Activated T-cell treated with anti-CD3 and anti-CD28 coated beads, Interleukin-2, amount 50 U/mL, for 24 hours (primary cell): Measurements from ENCODE around the gene EPN3.

Source experiments
- DNase-seq: peaks from one replicate; pipeline ENCODE4 v3.0.0-alpha.2; 2020
- H3K27ac Mint-ChIP-seq: 2 replicates; pipeline ENCODE4 v1.8.0; 2020; ENCODE audit warnings: mild to moderate bottlenecking, mixed read lengths
- H3K27me3 Mint-ChIP-seq: 2 replicates; pipeline ENCODE4 v1.8.0; 2020; ENCODE audit warnings: mixed read lengths
- H3K36me3 Mint-ChIP-seq: 2 replicates; pipeline ENCODE4 v1.8.0; 2020; ENCODE audit warnings: low read depth, mixed read lengths
- H3K4me1 Mint-ChIP-seq: 2 replicates; pipeline ENCODE4 v1.8.0; 2020; ENCODE audit warnings: low read depth, mixed read lengths
- H3K4me3 Mint-ChIP-seq: 2 replicates; pipeline ENCODE4 v1.8.0; 2020; ENCODE audit warnings: mild to moderate bottlenecking, moderate library complexity, mixed read lengths
- H3K9me3 Mint-ChIP-seq: 2 replicates; pipeline ENCODE4 v1.8.0; 2020; ENCODE audit warnings: mixed read lengths

The EPN3 gene

GRCh38 chr17:50502301-50502990 lies 30.1 kb upstream of the EPN3 start:
- H3K4me3 Mint-ChIP-seq, result no peak overlapping the region

GRCh38 chr17:50505591-50506130 lies 26.9 kb upstream of the EPN3 start:
- Mint-ChIP-seq H3K4me1 (peaks cover 22% of the 10 kb centered on the region), H3K36me3 (no peaks in the 10 kb centered on the region), H3K4me3 (no peak overlapping the region), H3K9me3 (no peaks in the 10 kb centered on the region), H3K27ac (no peak overlapping the region), H3K27me3 (peaks cover 21% of the 10 kb centered on the region)
- no peak for DNase-seq

More at GRCh38 chr17:50502301-50502990, 30.1 kb upstream of the EPN3 start:
- Mint-ChIP-seq H3K36me3 (no peaks in the 10 kb centered on the region), H3K27me3 (peaks cover 3% of the 10 kb centered on the region), H3K9me3 (no peaks in the 10 kb centered on the region), H3K27ac (no peak overlapping the region), H3K4me1 (peaks cover 6% of the 10 kb centered on the region)
- DNase-seq, result no peak

DNA sequence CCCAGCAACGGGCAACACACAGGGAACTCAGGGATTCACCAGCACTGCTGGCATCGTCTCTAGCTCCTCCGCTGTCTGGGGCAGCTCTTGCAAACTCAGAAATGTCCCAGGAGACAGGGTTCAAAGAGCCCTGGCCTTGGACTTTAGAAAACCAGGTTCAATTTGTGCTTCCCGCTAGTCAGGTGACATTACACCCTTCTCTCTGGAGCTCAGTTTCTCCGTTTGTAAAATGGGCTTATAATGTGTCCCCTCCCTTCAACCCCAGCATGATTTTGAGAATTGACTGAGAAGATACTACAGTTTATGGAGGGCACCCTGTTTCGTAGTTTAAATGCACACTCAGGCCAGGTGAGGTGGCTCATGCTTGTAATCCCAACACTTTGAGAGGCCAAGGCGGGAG lies 26.2 kb upstream of the EPN3 start:
- Mint-ChIP-seq H3K9me3 (no peaks in the 10 kb centered on the region), H3K27ac (no peak overlapping the region), H3K36me3 (no peaks in the 10 kb centered on the region), H3K27me3 (peaks cover 21% of the 10 kb centered on the region), H3K4me1 (peaks cover 28% of the 10 kb centered on the region), H3K4me3 (no peak overlapping the region)
- DNase-seq, result no peak

GRCh38 chr17:50507871-50508572 lies 24.5 kb upstream of the EPN3 start, which contains the start of gene MYCBPAP:
MYCBPAP (plus strand) TSS chr17:50508439; CDS start chr17:50508675, 236 bp downstream.
- DNase-seq, result peak; percentile 80
- Mint-ChIP-seq H3K27ac (peak within 1 kb of the TSS; percentile 67), H3K4me1 (peaks cover 38% of the 10 kb centered on the region), H3K36me3 (no peaks in the 10 kb centered on the region), H3K4me3 (peak within 1 kb of the TSS; percentile 78), H3K9me3 (no peaks in the 10 kb centered on the region), H3K27me3 (peaks cover 24% of the 10 kb centered on the region)

GRCh38 chr17:50508573-50509460 lies 23.7 kb upstream of the EPN3 start:
- Mint-ChIP-seq H3K9me3 (no peaks in the 10 kb centered on the region), H3K27ac (peak overlapping the region; percentile 67), H3K27me3 (peaks cover 24% of the 10 kb centered on the region), H3K4me1 (peaks cover 35% of the 10 kb centered on the region), H3K36me3 (no peaks in the 10 kb centered on the region), H3K4me3 (peak overlapping the region; percentile 78)
- no peak for DNase-seq

DNA sequence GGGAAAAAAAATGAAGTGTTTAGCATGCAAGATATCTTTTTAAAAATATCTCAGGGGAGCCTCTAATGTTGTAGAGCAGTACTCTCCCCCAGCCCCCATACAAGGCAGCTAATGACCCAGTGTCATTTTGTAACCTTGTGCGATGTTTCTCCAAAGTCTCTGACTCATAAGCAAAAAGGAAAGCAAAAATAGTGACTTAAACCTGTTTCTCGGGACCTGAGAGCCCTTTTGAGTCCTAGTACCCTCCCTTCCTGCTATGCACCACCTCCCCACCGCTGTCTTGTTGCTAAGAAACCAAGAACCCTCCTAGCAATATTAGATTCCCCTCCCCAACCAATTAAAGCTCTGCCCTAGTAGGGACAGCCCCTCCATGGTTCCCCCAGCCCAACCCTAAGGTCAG lies 21.5 kb upstream of the EPN3 start:
- H3K9me3 Mint-ChIP-seq, result no peaks in the 10 kb centered on the region
- peaks cover 33% of the 10 kb centered on the region for H3K4me1 Mint-ChIP-seq
- DNase-seq, result peak; percentile 51
- no peaks in the 10 kb centered on the region for H3K36me3 Mint-ChIP-seq
- peaks cover 22% of the 10 kb centered on the region for H3K27me3 Mint-ChIP-seq
- peak overlapping the region; percentile 30 for H3K4me3 Mint-ChIP-seq
- H3K27ac Mint-ChIP-seq, result peak overlapping the region; percentile 83

GRCh38 chr17:50513495-50513894 lies 19.0 kb upstream of the EPN3 start:
- Mint-ChIP-seq H3K9me3 (no peaks in the 10 kb centered on the region), H3K4me1 (peaks cover 25% of the 10 kb centered on the region), H3K27me3 (peaks cover 16% of the 10 kb centered on the region), H3K36me3 (no peaks in the 10 kb centered on the region), H3K4me3 (no peak overlapping the region), H3K27ac (no peak overlapping the region)
- DNase-seq, result no peak

DNA sequence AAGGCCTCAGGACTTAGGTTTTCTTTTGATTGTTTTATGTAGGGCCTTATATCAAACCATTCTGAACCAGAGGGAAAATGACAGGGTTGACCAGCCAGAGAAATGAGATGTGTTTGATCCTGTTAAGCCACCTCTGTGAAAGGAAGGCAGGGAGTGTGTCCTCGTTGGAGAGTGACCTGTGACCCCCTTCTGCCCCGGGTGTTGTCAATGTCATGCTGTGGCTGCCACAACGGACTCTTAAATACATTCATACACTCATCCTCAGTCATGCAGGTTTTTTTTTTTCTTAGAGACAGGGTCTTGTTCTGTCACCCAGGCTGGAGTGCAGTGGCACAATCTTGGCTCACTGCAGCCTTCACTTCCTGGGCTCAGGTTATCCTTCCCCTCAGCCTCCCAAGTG lies 18.1 kb upstream of the EPN3 start:
- Mint-ChIP-seq H3K9me3 (no peaks in the 10 kb centered on the region), H3K27ac (no peak overlapping the region), H3K27me3 (peaks cover 8% of the 10 kb centered on the region), H3K36me3 (no peaks in the 10 kb centered on the region), H3K4me1 (peaks cover 20% of the 10 kb centered on the region), H3K4me3 (no peak overlapping the region)
- DNase-seq, result no peak

DNA sequence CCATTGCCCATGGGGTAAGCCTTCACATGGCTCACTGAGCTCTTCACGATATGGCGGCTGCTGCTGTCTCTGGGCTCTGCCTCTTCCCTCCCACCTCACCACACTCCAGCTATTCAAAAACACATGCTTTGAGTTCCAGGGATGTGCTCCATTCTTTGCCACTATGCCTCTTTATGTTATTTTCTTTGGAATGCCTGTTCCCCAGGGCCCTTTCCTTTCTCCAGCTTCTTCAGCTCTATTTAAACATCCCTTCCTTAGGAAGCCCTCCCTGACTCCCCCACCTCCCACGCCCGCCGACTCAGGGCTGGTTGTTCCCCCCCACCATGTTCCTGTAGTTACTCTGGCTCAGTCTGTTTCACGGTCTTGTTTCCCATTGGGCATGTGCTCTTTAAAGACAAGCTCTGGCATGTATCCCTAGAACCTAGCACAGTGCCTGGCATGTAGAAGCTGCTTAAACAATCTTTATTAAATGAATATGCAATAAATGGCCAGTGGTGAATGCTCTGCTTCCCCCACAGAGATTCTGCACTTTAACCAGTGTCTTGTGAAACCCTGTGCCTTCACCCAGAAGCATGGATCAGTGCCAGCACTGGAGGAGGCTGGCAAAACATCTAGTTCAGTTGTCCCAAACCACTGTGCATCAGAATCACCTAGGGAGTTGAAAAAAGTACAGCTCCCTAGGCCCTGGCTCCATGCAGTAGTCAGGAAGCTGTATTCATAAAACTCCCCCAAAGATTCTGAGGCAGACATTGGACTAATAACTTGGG lies 17.4 kb upstream of the EPN3 start:
- H3K36me3 Mint-ChIP-seq, result no peaks in the 10 kb centered on the region
- H3K27ac Mint-ChIP-seq, result no peak overlapping the region
- DNase-seq, result no peak
- H3K9me3 Mint-ChIP-seq, result no peaks in the 10 kb centered on the region
- H3K4me1 Mint-ChIP-seq, result peaks cover 19% of the 10 kb centered on the region
- H3K4me3 Mint-ChIP-seq, result no peak overlapping the region
- H3K27me3 Mint-ChIP-seq, result peaks cover 4% of the 10 kb centered on the region

- H3K27ac Mint-ChIP-seq, result no peak overlapping the region
- peaks cover 4% of the 10 kb centered on the region for H3K27me3 Mint-ChIP-seq
- H3K4me1 Mint-ChIP-seq, result peaks cover 3% of the 10 kb centered on the region
- no peak for DNase-seq
- H3K36me3 Mint-ChIP-seq, result no peaks in the 10 kb centered on the region
- no peaks in the 10 kb centered on the region for H3K9me3 Mint-ChIP-seq
- no peak overlapping the region for H3K4me3 Mint-ChIP-seq
Observed at GRCh38 chr17:50517011-50517410, 15.5 kb upstream of the EPN3 start.

DNA sequence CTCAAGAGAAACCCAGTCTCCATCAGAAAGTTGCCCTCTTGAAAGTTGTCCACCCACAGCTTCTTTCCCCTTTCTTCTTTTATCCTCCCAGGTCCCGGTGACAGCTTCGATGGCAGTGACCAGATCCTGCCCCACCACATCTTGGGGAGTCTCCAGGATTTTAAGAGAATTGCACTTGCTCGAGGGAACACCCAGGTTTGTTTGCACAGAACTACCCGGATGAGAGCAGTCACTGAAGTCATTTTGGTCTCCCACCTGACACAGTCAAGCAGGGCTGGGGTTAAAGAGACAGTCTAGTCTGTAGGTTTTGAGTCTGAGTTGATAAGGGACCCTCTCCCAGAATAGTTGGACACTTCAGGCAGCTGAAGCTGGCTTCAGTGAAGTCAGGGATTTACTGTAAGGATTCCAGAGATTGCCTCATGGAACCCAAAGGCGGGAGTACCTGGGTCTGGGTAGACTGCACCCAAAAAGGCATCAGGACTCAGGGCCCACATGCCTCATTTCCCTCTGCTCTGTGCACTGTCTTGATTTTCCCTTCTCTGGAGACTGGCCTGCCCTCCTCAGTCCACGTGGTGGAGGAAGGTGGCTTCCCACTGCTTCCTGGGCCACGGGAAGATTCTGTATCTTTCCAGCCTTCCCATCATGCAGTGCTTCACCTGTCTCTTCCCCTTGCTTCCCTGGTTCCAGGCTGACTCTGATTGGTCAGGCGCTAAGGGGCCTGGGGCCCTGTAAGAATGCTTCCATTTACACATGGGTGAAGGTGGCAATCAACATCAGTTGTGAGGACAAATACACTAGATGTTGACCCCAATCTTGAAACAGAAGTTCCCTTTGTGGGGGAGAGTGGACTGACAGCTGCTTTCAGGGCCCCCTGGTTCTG lies 14.8 kb upstream of the EPN3 start:
- Mint-ChIP-seq H3K4me3 (no peak overlapping the region), H3K9me3 (no peaks in the 10 kb centered on the region), H3K27me3 (no peaks in the 10 kb centered on the region), H3K36me3 (no peaks in the 10 kb centered on the region), H3K27ac (no peak overlapping the region), H3K4me1 (no peaks in the 10 kb centered on the region)
- DNase-seq, result no peak

GRCh38 chr17:50518384-50519023 lies 14.0 kb upstream of the EPN3 start:
- no peaks in the 10 kb centered on the region for H3K9me3 Mint-ChIP-seq
- no peaks in the 10 kb centered on the region for H3K36me3 Mint-ChIP-seq
- no peaks in the 10 kb centered on the region for H3K4me1 Mint-ChIP-seq
- DNase-seq, result no peak
- H3K27me3 Mint-ChIP-seq, result no peaks in the 10 kb centered on the region
- H3K27ac Mint-ChIP-seq, result no peak overlapping the region
- H3K4me3 Mint-ChIP-seq, result no peak overlapping the region
